MCF 10A (cell line): ENCODE results near the gene SHANK3. TPM values are rescaled to one million over a fixed set of nuclear protein-coding genes. Genes with fewer than 3 reads are reported as not detected.

Experiments
- BruUV-seq: library from RNA; stranded (reverse); fragments of 400-500 nt; replicated peaks from 2 replicates; lab custom pipeline; 2021; lab: Mats Ljungman, UMichigan
- CTCF ChIA-PET: fragments of 300-600 bp; sonication (Branson Sonifier 250); formaldehyde crosslinking; extraction: SDS; loops from one replicate; lab custom pipeline; 2021; ENCODE audit warnings: antibody characterized with exemption, inconsistent platforms; lab: Yijun Ruan, JAX
- POLR2A ChIA-PET: fragments of 300-600, 350-650 bp; sonication (Branson Sonifier 250); formaldehyde crosslinking; extraction: SDS; loops from one replicate; lab custom pipeline; 2020; ENCODE audit warnings: antibody characterized with exemption, inconsistent platforms; lab: Yijun Ruan, JAX
- DNase-seq: peaks from one replicate; pipeline ENCODE4 v3.0.0-alpha.2; 2018; ENCODE audit not compliant: unreplicated experiment
- H3K27ac Mint-ChIP-seq: one replicate; pipeline ENCODE4 v1.8.0; 2022; ENCODE audit warnings: mild to moderate bottlenecking, low read depth, mixed read lengths; ENCODE audit not compliant: unreplicated experiment
- H3K27me3 Mint-ChIP-seq: one replicate; pipeline ENCODE4 v1.8.0; 2022; ENCODE audit warnings: mixed read lengths; ENCODE audit not compliant: insufficient read depth, unreplicated experiment
- H3K36me3 Mint-ChIP-seq: one replicate; pipeline ENCODE4 v1.8.0; 2022; ENCODE audit warnings: mild to moderate bottlenecking, moderate library complexity, mixed read lengths; ENCODE audit not compliant: insufficient read depth, unreplicated experiment
- H3K4me1 Mint-ChIP-seq: one replicate; pipeline ENCODE4 v1.8.0; 2022; ENCODE audit warnings: mixed read lengths; ENCODE audit not compliant: insufficient read depth, unreplicated experiment
- H3K4me3 Mint-ChIP-seq: one replicate; pipeline ENCODE4 v1.8.0; 2022; ENCODE audit warnings: mild to moderate bottlenecking, moderate library complexity, mixed read lengths; ENCODE audit not compliant: unreplicated experiment
- H3K9me3 Mint-ChIP-seq: one replicate; pipeline ENCODE4 v1.8.0; 2022; ENCODE audit warnings: mixed read lengths; ENCODE audit not compliant: unreplicated experiment
- intact Hi-C: fragments of 100-400 bp; cut with micrococcal nuclease; formaldehyde crosslinking; loops from 2 replicates; pipeline ENCODE4 v1.14.1; 2022
- total RNA-seq: library from RNA; stranded (reverse); gene quantifications from 2 replicates; pipeline ENCODE4 v1.2.3, GENCODE V29; 2022
- TF ChIP-seq, protein P1 (sequence below): fragments of 200-600 bp; IDR thresholded peaks from one replicate; pipeline ENCODE4 v1.8.0; 2022; ENCODE audit warnings: antibody characterized with exemption, mild to moderate bottlenecking; ENCODE audit not compliant: unreplicated experiment

Gene SHANK3
- total RNA-seq, 1 experiment from 2014 or later: 1.2 TPM

DNA sequence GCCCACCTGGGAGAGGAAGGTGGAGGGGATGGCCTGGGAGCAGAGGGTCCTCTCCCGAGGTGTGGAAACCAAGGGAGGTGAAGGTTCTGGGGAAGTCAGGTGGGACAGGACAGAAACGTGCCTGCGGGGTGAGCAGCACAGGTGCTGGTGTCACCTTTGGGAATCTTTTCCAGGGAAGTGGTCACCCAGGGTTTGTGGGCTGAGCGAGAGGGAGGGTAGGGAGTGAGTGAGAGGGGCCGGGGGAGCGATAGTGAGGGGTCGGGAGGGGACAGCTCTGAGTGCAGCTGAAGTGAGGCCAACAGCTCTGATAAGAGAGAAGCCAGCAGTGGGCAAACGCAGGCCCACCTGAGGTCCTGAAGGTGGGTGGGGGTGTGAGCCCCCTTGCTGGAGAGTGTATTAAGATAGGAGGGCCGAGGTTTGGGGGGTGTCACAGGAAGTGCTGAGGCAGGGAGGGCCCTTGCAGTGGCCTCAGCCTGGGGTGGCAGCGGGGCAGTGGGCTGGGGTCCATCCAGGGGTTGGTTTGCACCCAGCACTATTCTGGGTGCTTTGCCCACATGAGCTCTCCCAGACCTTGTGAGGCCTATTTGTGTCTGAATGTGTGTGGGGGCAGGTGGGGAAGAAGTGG, 1.6 kb upstream of the SHANK3 start:
- Mint-ChIP-seq H3K36me3 (no peaks in the 10 kb centered on the region), H3K27ac (no peak overlapping the region), H3K27me3 (peaks cover 46% of the 10 kb centered on the region), H3K4me1 (peaks cover 6% of the 10 kb centered on the region), H3K4me3 (no peak overlapping the region), H3K9me3 (no peaks in the 10 kb centered on the region)
- intact Hi-C loops: no loop called here
- TF ChIP-seq, protein P1, sequence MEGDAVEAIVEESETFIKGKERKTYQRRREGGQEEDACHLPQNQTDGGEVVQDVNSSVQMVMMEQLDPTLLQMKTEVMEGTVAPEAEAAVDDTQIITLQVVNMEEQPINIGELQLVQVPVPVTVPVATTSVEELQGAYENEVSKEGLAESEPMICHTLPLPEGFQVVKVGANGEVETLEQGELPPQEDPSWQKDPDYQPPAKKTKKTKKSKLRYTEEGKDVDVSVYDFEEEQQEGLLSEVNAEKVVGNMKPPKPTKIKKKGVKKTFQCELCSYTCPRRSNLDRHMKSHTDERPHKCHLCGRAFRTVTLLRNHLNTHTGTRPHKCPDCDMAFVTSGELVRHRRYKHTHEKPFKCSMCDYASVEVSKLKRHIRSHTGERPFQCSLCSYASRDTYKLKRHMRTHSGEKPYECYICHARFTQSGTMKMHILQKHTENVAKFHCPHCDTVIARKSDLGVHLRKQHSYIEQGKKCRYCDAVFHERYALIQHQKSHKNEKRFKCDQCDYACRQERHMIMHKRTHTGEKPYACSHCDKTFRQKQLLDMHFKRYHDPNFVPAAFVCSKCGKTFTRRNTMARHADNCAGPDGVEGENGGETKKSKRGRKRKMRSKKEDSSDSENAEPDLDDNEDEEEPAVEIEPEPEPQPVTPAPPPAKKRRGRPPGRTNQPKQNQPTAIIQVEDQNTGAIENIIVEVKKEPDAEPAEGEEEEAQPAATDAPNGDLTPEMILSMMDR: no peak
- ChIA-PET POLR2A (interaction anchor here (0.9 kb wide), 1 partner anchor 14 kb away, joined by 5 read pairs; no protein-coding TSS in a partner anchor), CTCF (no interaction called here)
- DNase-seq: no peak
- BruUV-seq: no TSS peak

DNA sequence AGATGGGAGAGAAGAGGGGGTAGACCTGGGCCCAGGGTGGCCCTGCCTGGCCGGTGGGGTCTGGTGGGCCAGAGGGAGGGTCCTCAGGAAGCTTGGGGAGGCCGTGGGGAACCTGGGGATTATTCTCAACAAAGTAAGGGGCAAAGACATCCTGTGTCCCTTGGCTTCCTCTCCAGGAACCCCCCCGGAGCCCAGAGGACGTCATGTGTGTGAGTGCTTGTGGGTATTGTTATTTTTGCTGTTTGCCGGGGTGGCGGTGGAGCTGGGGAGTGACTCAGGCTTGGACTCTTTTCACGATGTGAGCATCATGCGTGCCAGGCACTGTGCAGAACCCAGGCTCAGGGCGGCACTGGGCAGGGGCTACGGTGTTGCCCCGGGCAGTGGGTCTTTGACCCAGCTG, 982 bp upstream of the SHANK3 start:
- DNase-seq: no peak

DNA sequence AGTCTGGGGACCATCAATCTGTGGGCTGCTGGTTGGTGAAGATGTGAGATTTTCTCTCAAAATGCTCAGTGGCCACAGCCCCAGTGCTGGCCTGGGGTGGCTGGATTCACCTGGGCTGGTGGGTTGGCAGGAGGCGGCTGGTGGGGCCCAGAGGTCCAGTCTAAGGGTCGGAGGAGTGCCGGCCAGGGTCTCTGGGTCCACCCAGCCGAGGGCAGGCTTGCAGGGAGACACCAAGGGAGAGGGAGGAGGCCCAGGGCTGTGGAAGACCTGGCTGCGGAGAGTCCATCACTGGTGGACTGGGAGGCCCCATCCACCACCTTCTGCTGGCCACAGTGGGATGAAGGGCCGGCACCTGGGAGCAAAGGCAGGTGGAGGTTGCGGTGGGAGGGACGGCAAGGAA, 582 bp upstream of the SHANK3 start:
- TF ChIP-seq, protein P1: no peak
- no TSS peak for BruUV-seq
- Mint-ChIP-seq H3K9me3 (no peaks in the 10 kb centered on the region), H3K4me1 (peaks cover 6% of the 10 kb centered on the region), H3K4me3 (no peak overlapping the region), H3K27ac (no peak overlapping the region), H3K27me3 (peaks cover 48% of the 10 kb centered on the region), H3K36me3 (no peaks in the 10 kb centered on the region)
- ChIA-PET CTCF (no interaction called here), POLR2A (no interaction called here)
- intact Hi-C loops: no loop called here
- DNase-seq: no peak

More for the DNA sequence above, 982 bp upstream of the SHANK3 start:
- BruUV-seq: no TSS peak
- H3K27ac Mint-ChIP-seq: no peak overlapping the region
- TF ChIP-seq, protein P1: no peak
- intact Hi-C loops: no loop called here
- ChIA-PET CTCF (no interaction called here), POLR2A (no interaction called here)
- H3K4me3 Mint-ChIP-seq: no peak overlapping the region
- H3K27me3 Mint-ChIP-seq: peaks cover 48% of the 10 kb centered on the region
- no peaks in the 10 kb centered on the region for H3K36me3 Mint-ChIP-seq
- peaks cover 6% of the 10 kb centered on the region for H3K4me1 Mint-ChIP-seq
- no peaks in the 10 kb centered on the region for H3K9me3 Mint-ChIP-seq

GRCh38 chr22:50673231-50674129, 857 bp downstream of the SHANK3 start:
- intact Hi-C loops: no loop called here
- Mint-ChIP-seq H3K4me3 (peak overlapping the region; percentile 30), H3K9me3 (no peaks in the 10 kb centered on the region), H3K27me3 (peaks cover 37% of the 10 kb centered on the region), H3K27ac (no peak overlapping the region), H3K36me3 (no peaks in the 10 kb centered on the region), H3K4me1 (peaks cover 6% of the 10 kb centered on the region)
- BruUV-seq: no TSS peak
- POLR2A ChIA-PET: interaction anchor here (0.6 kb wide), 1 partner anchor 48 kb away, joined by 3 read pairs; no protein-coding TSS in a partner anchor
- TF ChIP-seq, protein P1: no peak
- no peak for DNase-seq
- CTCF ChIA-PET: interaction anchor here (0.6 kb wide), 1 partner anchor 20 kb away, joined by 3 read pairs; no protein-coding TSS in a partner anchor
